Measurements from ENCODE around the gene KRCC1. TPM values are rescaled to one million over a fixed set of nuclear protein-coding genes. Genes with fewer than 3 reads are reported as not detected.

KRCC1 gene
- total RNA-seq, result 10 to 100 TPM; 37.2 to 41.5 (median 40.7) TPM
- long read RNA-seq, donor 1, transcript KRCC1-201 (4 exons, 1,753 nt), result major isoform, 55 of 64 reads
- long read RNA-seq, donor 1, partial matches to known transcripts, result 2 of 64 reads
- long read RNA-seq, donor 1, other reads (novel, unspliced or antisense), result 7 of 64 reads
- long read RNA-seq, donor 2, transcript KRCC1-201 (4 exons, 1,753 nt), result major isoform, 37 of 51 reads
- long read RNA-seq, donor 2, partial matches to known transcripts, result 4 of 51 reads
- long read RNA-seq, donor 2, other reads (novel, unspliced or antisense), result 10 of 51 reads

GRCh38 chr2:88055371-88056128 is at the start of gene KRCC1:
Gene KRCC1 (minus strand): TSS chr2:88055783. CDS start chr2:88028563, 27,220 bp downstream.
- DNase-seq (peak; percentile 95 to 98 (median 96)), ATAC-seq (peak; percentile 93)
- Histone ChIP-seq H3K4me3 (peak within 1 kb of the TSS; percentile 80), H3K4me1 (ENCODE audit: low read depth) (peaks cover 39% of the 10 kb centered on the region), H3K36me3 (ENCODE audit: low read depth) (no peaks in the 10 kb centered on the region), H3K9me3 (no peaks in the 10 kb centered on the region)
- no peak for TF ChIP-seq CTCF (IDR thresholded peaks at IDR 0.05)
- intact Hi-C loops (cut with DNase I, micrococcal nuclease), result no loop called here

GRCh38 chr2:88100489-88100858 is 44.9 kb upstream of the KRCC1 start:
- no peak for DNase-seq
- ATAC-seq, result no peak
- Histone ChIP-seq H3K4me1 (ENCODE audit: low read depth) (no peaks in the 10 kb centered on the region), H3K9me3 (no peaks in the 10 kb centered on the region), H3K36me3 (ENCODE audit: low read depth) (no peaks in the 10 kb centered on the region), H3K4me3 (no peak overlapping the region)
- intact Hi-C loops (cut with DNase I, micrococcal nuclease), result no loop called here
- no peak for TF ChIP-seq CTCF (IDR thresholded peaks at IDR 0.05)

- H3K4me3 ChIP-seq, result no peak overlapping the region
- H3K4me1 ChIP-seq (ENCODE audit: low read depth), result no peaks in the 10 kb centered on the region
- no peaks in the 10 kb centered on the region for H3K9me3 ChIP-seq
- intact Hi-C loops (cut with DNase I, micrococcal nuclease), result no loop called here
- peak; percentile 27 for ATAC-seq
- no peak for DNase-seq
- no peak for TF ChIP-seq CTCF (IDR thresholded peaks at IDR 0.05)
- no peaks in the 10 kb centered on the region for H3K36me3 ChIP-seq (ENCODE audit: low read depth)
Measured at GRCh38 chr2:88099798-88100488, 44.4 kb upstream of the KRCC1 start.

GRCh38 chr2:88098558-88098900 is 42.9 kb upstream of the KRCC1 start:
- DNase-seq, result no peak
- Histone ChIP-seq H3K4me1 (ENCODE audit: low read depth) (no peaks in the 10 kb centered on the region), H3K36me3 (ENCODE audit: low read depth) (no peaks in the 10 kb centered on the region), H3K4me3 (no peak overlapping the region), H3K9me3 (no peaks in the 10 kb centered on the region)
- ATAC-seq, result no peak
- intact Hi-C loops (cut with DNase I, micrococcal nuclease), result no loop called here
- TF ChIP-seq CTCF (IDR thresholded peaks at IDR 0.05), result no peak

GRCh38 chr2:88097891-88098557 is 42.4 kb upstream of the KRCC1 start:
- no peaks in the 10 kb centered on the region for H3K9me3 ChIP-seq
- intact Hi-C loops (cut with DNase I, micrococcal nuclease), result no loop called here
- H3K4me3 ChIP-seq, result no peak overlapping the region
- no peak for ATAC-seq
- no peak for DNase-seq
- TF ChIP-seq CTCF (IDR thresholded peaks at IDR 0.05), result no peak
- H3K4me1 ChIP-seq (ENCODE audit: low read depth), result no peaks in the 10 kb centered on the region
- H3K36me3 ChIP-seq (ENCODE audit: low read depth), result no peaks in the 10 kb centered on the region
